Liver (tissue), 3 donors: ENCODE results near the gene RPL35.

Source experiments
- ATF3 ChIP-seq: IDR thresholded peaks from 2 replicates; pipeline ENCODE4 v1.6.1; 2016; ENCODE audit warnings: antibody characterized with exemption
- CTCF ChIP-seq: fragments of 150-350 bp; IDR thresholded peaks from 2 replicates; pipeline ENCODE4 v1.5.1; 2017; ENCODE audit warnings: improper control_type of control experiment, low read depth, low read length; ENCODE audit not compliant: missing input control
- TAF1 ChIP-seq: conservative IDR thresholded peaks from 2 replicates; pipeline ENCODE4 v1.6.1; 2016; ENCODE audit warnings: antibody characterized with exemption, mild to moderate bottlenecking
- ZBTB33 ChIP-seq: IDR thresholded peaks from 2 replicates; pipeline ENCODE4 v1.6.1; 2016; ENCODE audit warnings: antibody characterized with exemption
- donor health status: healthy.
- donor health status: healthy.

GRCh38 chr9:124843456-124844034 is 18.2 kb downstream of the RPL35 start:
- TF ChIP-seq ZBTB33 (no peak), TAF1 (no peak), CTCF (no peak), ATF3 (no peak)
